ENCODE measurements around the gene GANC.

Gene GANC

DNA sequence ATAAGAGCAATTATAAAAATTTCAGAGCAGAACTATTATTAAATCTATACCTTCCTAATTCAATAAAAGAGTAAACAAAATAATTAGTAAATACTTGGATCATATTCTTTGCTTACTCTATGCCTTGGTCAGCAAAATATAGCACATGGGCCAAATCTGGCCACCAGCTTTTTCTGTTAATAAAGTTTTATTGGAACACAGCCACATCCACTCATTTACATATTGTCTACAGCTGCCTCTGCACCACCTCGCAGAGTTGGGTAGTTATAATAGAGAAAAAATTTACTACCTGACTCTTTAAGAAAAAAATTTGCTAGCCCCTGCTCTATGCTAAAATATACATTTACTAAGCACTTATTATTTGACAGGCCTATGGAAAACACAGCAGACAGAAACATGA is 32.2 kb upstream of the GANC start:
- no peaks in the 10 kb centered on the region for H4K20me1 ChIP-seq (ENCODE audit: insufficient read depth)
- no peaks in the 10 kb centered on the region for H3K4me1 ChIP-seq (ENCODE audit: low read depth, poor library complexity, severe bottlenecking)
- H3K4me2 ChIP-seq, result no peak overlapping the region
- H3K27ac ChIP-seq, result no peak overlapping the region
- TF ChIP-seq, protein P1, sequence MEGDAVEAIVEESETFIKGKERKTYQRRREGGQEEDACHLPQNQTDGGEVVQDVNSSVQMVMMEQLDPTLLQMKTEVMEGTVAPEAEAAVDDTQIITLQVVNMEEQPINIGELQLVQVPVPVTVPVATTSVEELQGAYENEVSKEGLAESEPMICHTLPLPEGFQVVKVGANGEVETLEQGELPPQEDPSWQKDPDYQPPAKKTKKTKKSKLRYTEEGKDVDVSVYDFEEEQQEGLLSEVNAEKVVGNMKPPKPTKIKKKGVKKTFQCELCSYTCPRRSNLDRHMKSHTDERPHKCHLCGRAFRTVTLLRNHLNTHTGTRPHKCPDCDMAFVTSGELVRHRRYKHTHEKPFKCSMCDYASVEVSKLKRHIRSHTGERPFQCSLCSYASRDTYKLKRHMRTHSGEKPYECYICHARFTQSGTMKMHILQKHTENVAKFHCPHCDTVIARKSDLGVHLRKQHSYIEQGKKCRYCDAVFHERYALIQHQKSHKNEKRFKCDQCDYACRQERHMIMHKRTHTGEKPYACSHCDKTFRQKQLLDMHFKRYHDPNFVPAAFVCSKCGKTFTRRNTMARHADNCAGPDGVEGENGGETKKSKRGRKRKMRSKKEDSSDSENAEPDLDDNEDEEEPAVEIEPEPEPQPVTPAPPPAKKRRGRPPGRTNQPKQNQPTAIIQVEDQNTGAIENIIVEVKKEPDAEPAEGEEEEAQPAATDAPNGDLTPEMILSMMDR (conservative IDR thresholded peaks at IDR 0.05; ENCODE audit: low read depth, low read length), result no peak
- no peak overlapping the region for H2AFZ ChIP-seq (ENCODE audit: low read depth)
- H3K36me3 ChIP-seq (ENCODE audit: insufficient read depth), result no peaks in the 10 kb centered on the region; the same call in 1 of the 2 replicates
- H3K9ac ChIP-seq, result no peak overlapping the region
- H3K27me3 ChIP-seq (ENCODE audit: insufficient read depth, low read depth), result no peaks in the 10 kb centered on the region
- H3K4me3 ChIP-seq (IDR thresholded peaks at IDR 0.05; ENCODE audit: insufficient read depth, low read depth, low read length), result no peak overlapping the region
- no peaks in the 10 kb centered on the region for H3K79me2 ChIP-seq (ENCODE audit: insufficient read depth, low read depth)

DNA sequence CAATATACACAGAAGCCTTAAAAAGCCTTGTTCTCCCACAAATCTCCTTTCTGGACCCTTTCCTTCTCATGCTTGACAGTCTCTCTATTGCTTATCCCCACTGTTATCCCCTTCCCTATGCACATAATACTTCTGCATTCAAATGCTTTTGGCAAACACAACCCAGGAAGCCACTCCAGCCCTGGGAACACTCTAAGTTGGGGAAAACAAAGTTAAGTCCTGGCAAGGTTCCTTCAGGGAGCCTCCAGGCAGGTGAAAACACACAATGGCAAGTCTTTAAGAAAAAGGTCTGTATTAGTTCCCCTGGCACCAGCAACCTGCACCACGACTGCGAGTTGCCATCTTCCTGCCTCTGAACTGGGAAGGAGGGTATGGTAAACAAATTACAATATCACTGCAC is 19.7 kb upstream of the GANC start:
- Histone ChIP-seq H3K27ac (no peak overlapping the region), H3K79me2 (ENCODE audit: insufficient read depth, low read depth) (no peaks in the 10 kb centered on the region), H3K36me3 (ENCODE audit: insufficient read depth) (0 out of 2 replicates have a peak, but pooled peaks cover 8% of the 10 kb centered on the region), H3K4me2 (no peak overlapping the region), H3K27me3 (ENCODE audit: insufficient read depth, low read depth) (no peaks in the 10 kb centered on the region), H4K20me1 (ENCODE audit: insufficient read depth) (no peaks in the 10 kb centered on the region), H3K4me1 (ENCODE audit: low read depth, poor library complexity, severe bottlenecking) (no peaks in the 10 kb centered on the region), H3K4me3 (IDR thresholded peaks at IDR 0.05; ENCODE audit: insufficient read depth, low read depth, low read length) (no peak overlapping the region), H2AFZ (ENCODE audit: low read depth) (no peak overlapping the region), H3K9ac (no peak overlapping the region)
- TF ChIP-seq, protein P1 (conservative IDR thresholded peaks at IDR 0.05; ENCODE audit: low read depth, low read length), result no peak

DNA sequence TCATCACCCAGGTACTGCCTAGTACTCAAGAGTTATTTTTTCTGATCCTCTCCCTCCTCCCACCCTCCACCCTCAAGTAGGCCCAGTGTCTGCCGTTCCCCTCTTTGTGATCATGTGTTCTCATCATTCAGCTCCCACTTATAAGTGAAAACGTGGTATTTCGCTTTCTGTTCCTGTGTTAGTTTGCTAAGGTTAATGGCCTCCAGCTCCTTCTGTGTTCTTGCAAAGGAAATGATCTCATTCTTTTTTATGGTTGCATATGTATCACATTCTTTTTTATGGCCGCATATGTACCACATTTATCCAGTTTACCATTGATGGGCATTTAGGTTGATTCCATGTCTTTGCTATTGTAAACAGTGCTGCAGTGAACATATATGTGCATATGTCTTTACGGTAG is 8.2 kb upstream of the GANC start:
- Histone ChIP-seq H3K36me3 (ENCODE audit: insufficient read depth) (peaks cover 21% of the 10 kb centered on the region; the same call in 1 of the 2 replicates), H3K9ac (no peak overlapping the region), H2AFZ (ENCODE audit: low read depth) (no peak overlapping the region), H3K79me2 (ENCODE audit: insufficient read depth, low read depth) (peaks cover 18% of the 10 kb centered on the region; the same call in 1 of the 2 replicates), H3K4me2 (no peak overlapping the region), H3K4me3 (IDR thresholded peaks at IDR 0.05; ENCODE audit: insufficient read depth, low read depth, low read length) (no peak overlapping the region), H3K4me1 (ENCODE audit: low read depth, poor library complexity, severe bottlenecking) (no peaks in the 10 kb centered on the region), H3K27ac (no peak overlapping the region), H3K27me3 (ENCODE audit: insufficient read depth, low read depth) (no peaks in the 10 kb centered on the region), H4K20me1 (ENCODE audit: insufficient read depth) (no peaks in the 10 kb centered on the region)
- TF ChIP-seq, protein P1 (conservative IDR thresholded peaks at IDR 0.05; ENCODE audit: low read depth, low read length), result no peak

DNA sequence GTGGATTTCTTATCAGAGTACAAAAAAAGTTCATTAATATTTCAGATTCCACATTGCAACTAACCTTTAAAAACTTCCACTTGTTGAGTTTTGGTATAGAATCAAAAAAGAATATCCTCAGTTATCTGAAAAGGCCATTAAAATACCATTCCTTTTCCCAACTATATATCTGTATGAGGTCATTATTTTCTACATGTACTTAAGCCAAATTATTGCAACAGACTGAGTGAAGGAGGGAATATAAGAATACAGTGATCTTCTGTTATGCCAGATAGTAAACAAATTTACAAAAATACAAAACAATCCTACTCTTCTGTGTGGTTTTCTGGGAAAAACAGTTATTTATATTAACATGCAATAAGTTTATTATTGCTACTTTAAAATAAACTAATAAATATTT is 5.7 kb upstream of the GANC start:
- no peak overlapping the region for H2AFZ ChIP-seq (ENCODE audit: low read depth)
- no peaks in the 10 kb centered on the region for H3K27me3 ChIP-seq (ENCODE audit: insufficient read depth, low read depth)
- TF ChIP-seq, protein P1 (conservative IDR thresholded peaks at IDR 0.05; ENCODE audit: low read depth, low read length), result no peak
- H3K9ac ChIP-seq, result no peak overlapping the region
- peaks cover 17% of the 10 kb centered on the region for H3K4me1 ChIP-seq (ENCODE audit: low read depth, poor library complexity, severe bottlenecking)
- H3K36me3 ChIP-seq (ENCODE audit: insufficient read depth), result peaks cover 11% of the 10 kb centered on the region; the same call in 1 of the 2 replicates
- no peak overlapping the region for H3K4me2 ChIP-seq
- no peak overlapping the region for H3K27ac ChIP-seq
- no peaks in the 10 kb centered on the region for H4K20me1 ChIP-seq (ENCODE audit: insufficient read depth)
- no peak overlapping the region for H3K4me3 ChIP-seq (IDR thresholded peaks at IDR 0.05; ENCODE audit: insufficient read depth, low read depth, low read length)
- H3K79me2 ChIP-seq (ENCODE audit: insufficient read depth, low read depth), result peaks cover 42% of the 10 kb centered on the region

All from KMS-11 (cell line).